Cortex of kidney (tissue), 1 donor: Measurements from ENCODE around the gene CHRNB2.

ENCODE experiments used
- DNase-seq: peaks from one replicate; lab custom pipeline; 2025; lab: John Stamatoyannopoulos, UW

The CHRNB2 gene

DNA sequence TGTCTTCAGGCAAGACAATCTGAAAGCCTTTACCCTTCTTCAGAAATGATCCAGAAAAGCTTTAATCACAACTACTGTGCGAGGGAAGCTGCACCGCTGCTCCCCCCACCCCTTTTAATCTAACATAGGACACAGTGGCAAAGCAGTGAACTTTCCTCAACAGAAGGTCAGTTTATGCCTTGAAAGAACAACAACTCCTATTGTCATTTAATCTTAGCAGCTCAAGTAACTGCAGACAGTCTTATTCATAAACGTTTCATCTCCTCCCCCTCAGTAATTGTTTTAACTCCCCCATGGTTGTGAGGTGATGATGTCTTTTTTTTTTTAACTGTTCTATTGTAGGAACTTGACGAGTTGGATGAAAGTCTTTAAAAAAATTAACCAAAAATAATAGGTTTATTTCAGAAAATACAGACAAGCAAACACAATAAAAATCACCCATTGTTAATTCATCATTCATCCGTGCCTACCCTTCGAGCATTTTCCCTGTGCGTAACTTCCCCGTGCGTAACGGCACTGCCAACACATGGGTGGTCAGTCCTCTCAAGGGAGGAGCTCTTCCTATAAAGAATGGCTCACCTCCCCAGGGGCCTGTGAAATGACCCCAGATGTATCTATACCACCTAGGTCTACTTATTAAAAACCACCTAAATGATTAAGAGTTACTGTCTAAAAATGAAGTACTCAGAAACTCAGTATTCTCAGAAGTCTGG is 43.7 kb downstream of the CHRNB2 start:
- no peak for DNase-seq

GRCh38 chr1:154614247-154614646 is 46.7 kb downstream of the CHRNB2 start:
- no peak for DNase-seq

DNA sequence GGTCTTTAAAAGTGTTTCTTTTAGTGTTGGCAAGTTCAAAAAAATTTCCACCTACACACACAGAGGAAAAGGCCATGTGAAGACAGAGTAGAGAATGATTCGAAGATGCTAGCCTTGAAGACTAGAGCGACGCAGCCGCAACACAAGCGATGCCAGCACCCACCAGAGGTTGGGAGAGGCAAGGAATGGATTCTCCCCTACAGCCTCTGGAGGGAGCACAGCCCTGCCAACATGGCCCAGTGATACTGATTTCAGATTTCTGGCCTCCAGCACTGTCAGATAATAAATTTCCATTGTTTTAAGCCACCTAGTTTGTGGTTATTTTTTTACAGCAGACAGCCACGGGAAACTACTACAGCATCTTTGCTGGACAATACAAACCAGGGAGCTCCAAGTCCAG is 47.3 kb downstream of the CHRNB2 start:
- no peak for DNase-seq

GRCh38 chr1:154615411-154615810 is 47.8 kb downstream of the CHRNB2 start:
- DNase-seq, result no peak

DNA sequence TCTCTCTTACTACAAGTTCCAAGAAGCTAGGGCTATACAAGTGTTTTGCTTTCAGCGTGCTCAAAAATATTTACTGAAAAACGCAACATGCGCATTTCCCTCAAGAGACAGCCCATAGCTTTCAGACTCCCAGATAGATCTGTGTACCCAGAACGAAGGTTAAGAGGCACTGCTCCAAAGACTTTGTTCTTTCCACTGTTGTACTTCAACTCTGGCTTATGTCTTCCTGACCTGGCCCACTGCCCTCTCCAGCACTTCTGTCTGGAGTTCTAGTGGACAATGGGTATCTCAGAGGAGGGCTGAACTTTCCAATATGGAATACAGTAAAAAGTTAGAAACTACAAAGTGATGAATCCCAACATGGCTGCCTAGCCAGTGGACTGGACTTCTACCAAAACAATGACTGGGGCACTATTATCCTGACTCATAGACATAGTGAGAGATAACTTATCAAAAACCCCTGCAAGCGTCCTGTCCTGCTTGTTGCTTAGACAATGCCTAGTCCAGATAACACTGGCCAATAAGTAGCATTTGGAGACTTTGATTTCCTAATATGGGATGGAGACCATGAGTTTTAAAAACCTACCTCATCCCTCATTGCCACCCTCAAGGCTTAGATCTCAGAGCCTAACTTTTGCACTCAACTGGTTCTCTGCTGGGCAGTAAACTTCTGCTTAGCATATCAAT is 49.2 kb downstream of the CHRNB2 start:
- no peak for DNase-seq

DNA sequence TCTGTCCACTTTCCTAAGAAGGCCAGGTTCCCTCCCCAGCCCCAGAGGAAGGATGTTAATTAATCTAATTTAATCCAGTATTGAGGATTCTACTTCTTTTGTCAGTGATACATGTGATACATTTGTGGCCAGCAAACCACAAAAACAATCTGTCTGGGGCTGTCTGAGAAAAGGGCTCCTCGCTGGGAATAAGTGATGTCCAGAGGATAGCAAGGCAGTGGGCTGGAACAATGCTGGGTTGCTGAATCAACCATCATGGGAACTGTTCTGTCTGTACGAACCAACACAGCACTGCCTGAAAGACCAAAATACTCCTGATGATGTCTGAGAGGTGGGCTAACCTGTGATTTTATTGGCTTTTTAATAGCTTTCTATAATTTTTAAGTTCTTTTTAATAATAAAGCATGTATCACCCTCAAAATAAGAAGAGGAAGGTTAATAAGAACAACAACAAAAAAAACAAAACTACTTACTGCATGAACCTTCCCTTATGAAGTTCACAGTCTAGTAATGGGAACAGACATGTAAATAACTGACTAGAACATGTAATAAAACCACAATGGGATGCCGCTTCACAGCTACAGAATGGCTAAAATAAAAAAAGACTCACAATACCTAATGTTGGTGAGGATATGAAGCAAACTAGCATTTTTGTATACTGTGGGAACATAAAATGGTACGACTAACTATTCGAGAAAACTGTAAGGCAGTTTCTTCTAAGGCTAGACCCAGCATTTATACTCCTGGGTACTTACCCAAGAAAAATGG is 51.8 kb downstream of the CHRNB2 start:
- no peak for DNase-seq

GRCh38 chr1:154620751-154621150 is 53.2 kb downstream of the CHRNB2 start:
- DNase-seq, result no peak

- DNase-seq, result no peak
These were observed 54.3 kb downstream of the CHRNB2 start for GRCh38 chr1:154621875-154622274.

DNA sequence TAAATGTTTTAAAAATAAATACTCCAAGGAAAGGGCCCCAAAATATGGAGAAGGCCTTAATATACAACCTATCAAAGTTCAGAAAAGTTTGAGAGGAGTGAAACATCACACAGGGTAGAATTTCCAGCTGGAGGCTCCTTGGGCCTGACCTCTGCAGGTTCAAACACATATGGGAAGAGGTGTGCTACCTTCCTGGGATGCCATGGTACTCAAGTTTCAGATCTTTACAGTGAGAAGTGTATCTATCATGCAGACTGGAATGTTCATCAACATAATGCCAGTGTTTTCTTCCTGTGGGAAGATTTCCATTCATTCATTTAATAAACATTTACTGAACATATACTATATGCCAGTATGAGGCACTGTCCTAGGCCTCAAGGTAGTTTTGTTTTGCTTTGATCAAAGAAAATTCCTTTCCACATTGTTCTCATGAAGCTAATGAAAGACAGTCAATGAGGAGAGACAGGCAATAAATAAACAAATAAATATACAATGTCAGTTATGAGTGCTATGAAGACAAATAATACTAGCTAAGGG is 55.0 kb downstream of the CHRNB2 start:
- DNase-seq, result no peak

- no peak for DNase-seq
These were observed 55.8 kb downstream of the CHRNB2 start for GRCh38 chr1:154623358-154623757.

DNA sequence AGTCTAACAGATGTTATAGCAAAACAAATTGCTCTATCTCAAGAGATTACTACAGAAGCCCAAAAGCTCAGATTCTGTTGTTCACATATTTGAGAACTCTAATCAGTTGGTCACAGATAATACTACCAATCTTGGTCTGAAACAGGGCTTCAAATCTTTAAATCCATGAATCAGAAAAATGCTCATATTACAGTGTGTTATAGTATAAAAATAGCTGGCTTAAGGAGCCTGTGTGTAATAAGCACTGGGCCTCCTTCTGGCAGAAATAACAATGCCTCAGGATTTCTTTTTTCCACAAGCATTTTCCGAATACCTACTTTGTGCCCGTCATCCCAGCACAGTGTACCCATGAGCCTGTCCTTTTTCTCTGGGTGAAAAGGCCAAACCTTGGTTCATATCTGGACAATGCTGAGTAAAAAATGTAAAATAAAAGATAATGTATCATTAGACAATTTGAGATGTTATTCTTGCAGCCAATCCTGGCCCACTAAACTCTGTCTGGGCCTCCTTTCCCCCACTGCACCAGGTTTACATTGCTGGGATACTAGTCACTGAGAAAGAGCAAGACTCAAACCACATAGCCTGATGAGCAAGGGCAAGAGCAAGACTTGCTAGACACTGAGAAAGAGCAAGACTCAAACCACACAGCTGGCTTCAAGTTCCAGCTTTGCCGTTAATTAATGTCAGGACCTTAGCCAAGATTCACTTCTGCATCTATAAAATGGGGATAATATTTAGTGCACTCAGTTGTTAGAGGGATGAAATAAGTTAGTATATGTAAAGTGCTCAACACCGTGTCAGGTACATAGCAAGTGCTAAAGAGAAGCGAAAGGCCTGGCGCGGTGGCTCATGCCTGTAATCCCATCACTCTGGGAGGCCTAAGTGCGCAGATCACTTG is 57.4 kb downstream of the CHRNB2 start:
- DNase-seq, result no peak

DNA sequence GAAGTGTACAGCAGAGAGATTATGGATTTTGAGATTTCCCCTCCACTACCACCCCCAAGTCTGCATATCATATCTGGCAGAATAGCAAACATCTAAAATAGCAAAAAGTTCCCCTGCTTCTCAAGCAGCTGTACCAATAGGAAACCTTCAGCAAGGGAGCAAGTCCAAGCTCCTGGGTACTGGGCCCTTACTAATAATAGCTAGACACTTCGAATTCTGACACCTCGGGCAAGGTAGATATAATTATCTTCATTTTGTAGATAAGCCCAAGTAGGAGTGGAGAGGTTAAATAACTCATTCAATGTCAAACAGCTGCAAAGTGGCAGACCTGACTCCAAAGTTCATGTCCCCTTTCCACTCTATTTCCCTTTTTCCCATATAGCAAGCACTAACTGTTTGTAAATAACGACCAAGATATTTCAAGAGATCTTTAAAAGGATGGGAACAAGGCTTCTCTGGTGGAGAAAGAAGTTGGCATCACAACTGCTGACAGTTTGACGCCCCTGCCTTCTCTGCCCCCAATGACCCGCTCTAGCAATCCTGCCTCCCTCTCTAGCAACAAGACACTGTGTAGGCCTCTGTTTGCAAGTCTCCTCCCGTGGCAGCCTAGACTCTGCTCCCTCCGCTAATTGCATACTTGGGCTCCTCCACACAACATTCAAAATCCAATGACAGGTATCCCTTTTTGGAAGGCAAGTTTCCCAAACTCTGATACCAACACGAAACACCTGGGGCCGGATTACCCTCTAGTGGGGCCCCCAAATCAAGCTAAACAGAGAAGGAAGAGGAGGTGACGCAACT is 59.1 kb downstream of the CHRNB2 start:
- no peak for DNase-seq

GRCh38 chr1:154627257-154628120 is 59.9 kb downstream of the CHRNB2 start:
- no peak for DNase-seq

DNA sequence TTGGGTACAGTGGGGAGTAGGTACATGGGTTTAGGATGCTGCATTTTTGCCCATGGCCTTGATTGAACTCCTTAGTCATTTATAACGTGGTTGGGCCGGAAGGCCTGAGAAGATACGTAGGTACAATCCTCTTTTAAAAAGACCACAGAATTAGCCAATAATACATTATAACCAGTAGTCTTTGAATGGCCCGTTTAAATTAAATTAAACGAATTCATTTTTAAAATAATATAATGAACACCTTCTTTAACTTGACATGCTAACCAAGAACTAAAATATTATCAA is 60.5 kb downstream of the CHRNB2 start:
- no peak for DNase-seq

DNA sequence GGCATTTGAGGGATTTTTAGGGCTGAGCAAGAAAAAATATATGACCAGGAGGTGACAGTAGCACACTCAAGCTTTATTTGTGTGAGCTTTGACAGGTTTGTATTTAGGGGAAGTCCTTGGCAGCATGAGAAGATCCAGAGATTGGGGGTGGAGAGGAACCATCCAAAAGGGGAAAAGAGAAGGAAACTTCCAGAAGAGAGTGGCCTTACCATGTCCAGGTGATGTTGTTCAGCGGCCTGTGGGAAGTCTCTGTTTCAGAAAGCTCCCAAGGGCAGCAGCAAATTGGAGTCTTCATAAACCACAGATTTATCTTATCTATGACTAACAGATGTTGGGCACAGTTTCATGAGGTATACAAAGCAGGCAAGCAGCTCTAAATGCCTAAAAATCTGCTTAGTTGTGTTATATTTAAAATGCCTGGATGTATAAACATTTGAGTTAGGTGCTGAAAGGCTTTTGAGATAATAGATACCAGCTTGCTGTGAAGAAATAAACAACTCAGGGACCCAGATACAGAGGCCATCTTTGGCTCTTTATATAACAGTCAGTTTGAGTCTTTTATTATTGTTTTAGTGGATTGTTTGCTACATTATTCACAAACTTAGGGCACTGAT is 61.6 kb downstream of the CHRNB2 start:
- no peak for DNase-seq
